Activated CD4-positive, alpha-beta memory T cell treated with anti-CD3 and anti-CD28 coated beads for 36 hours (primary cell): ENCODE results near the gene RPS2. TPM values are rescaled to one million over a fixed set of nuclear protein-coding genes. Genes with fewer than 3 reads are reported as not detected.
"Not testable (repeated sequence)": the region's sequence is repeated elsewhere in the genome, so short reads cannot be mapped to it uniquely, and the experiment has no call there.

ENCODE experiments used
- CTCF ChIA-PET: fragments of 350-600 bp; sonication (Branson Sonifier 250); formaldehyde crosslinking; loops from one replicate; lab custom pipeline; 2021; ENCODE audit warnings: antibody characterized with exemption, inconsistent platforms; lab: Charles Lee
- POLR2A ChIA-PET: fragments of 350-600 bp; sonication (Branson Sonifier 250); formaldehyde crosslinking; loops from one replicate; lab custom pipeline; 2021; ENCODE audit warnings: antibody characterized with exemption; lab: Charles Lee
- DNase-seq: peaks from one replicate; pipeline ENCODE4 v3.0.0-alpha.2; 2020
- H3K27ac Mint-ChIP-seq: one replicate; pipeline ENCODE4 v1.8.0; 2021; ENCODE audit warnings: mixed read lengths
- H3K27me3 Mint-ChIP-seq: one replicate; pipeline ENCODE4 v1.8.0; 2021; ENCODE audit warnings: mixed read lengths
- H3K36me3 Mint-ChIP-seq: one replicate; pipeline ENCODE4 v1.8.0; 2021; ENCODE audit warnings: mixed read lengths
- H3K4me1 Mint-ChIP-seq: one replicate; pipeline ENCODE4 v1.8.0; 2021; ENCODE audit warnings: low read depth, mixed read lengths
- H3K4me3 Mint-ChIP-seq: one replicate; pipeline ENCODE4 v1.8.0; 2021; ENCODE audit warnings: mild to moderate bottlenecking, mixed read lengths
- H3K9me3 Mint-ChIP-seq: one replicate; pipeline ENCODE4 v1.8.0; 2021; ENCODE audit warnings: mixed read lengths
- intact Hi-C: fragments of 100-400 bp; cut with micrococcal nuclease; formaldehyde crosslinking; loops from one replicate; pipeline ENCODE4 v1.15.1; 2023
- total RNA-seq, 2 experiments: library from RNA; stranded (reverse); gene quantifications; one replicate each; pipeline ENCODE4 v1.2.3, GENCODE V29; 2021

The RPS2 gene
- 1,000 to 10,000 TPM; 5,123 to 5,136 TPM for total RNA-seq

GRCh38 chr16:1964506-1965395, at the start of gene RPS2:
TSS of gene RPS2 (minus strand) at chr16:1964826. CDS start at chr16:1964625, 201 bp downstream.
- intact Hi-C loops = loop anchor here (1.0 to 5.0 kb wide), 4 partner anchors 21 to 352 kb away; partner anchors contain the start of genes CRAMP1, IFT140 and MSRB1
- Mint-ChIP-seq H3K27ac (peak within 1 kb of the TSS; percentile 96), H3K4me3 (peak within 1 kb of the TSS; percentile 92), H3K9me3 (no peaks in the 10 kb centered on the region), H3K27me3 (no peaks in the 10 kb centered on the region), H3K4me1 (peaks cover 41% of the 10 kb centered on the region), H3K36me3 (peaks cover 47% of the 10 kb centered on the region)
- ChIA-PET CTCF (interaction anchor here (0.6 to 1.0 kb wide), 6 partner anchors 19 to 557 kb away, joined by 3 to 4 read pairs (median 3); partner anchors contain the start of genes GFER, MSRB1, NUBP2 and SPSB3), POLR2A (interaction anchor here (0.6 to 3.3 kb wide), 27 partner anchors 9 to 555 kb away, joined by 3 to 25 read pairs (median 4); partner anchors contain the start of genes AMDHD2, EME2, FAHD1 and GFER)
- DNase-seq = peak; percentile 99

GRCh38 chr16:2013527-2013926, 48.9 kb upstream of the RPS2 start:
- intact Hi-C loops = loop anchor here (5.0 kb wide), 1 partner anchor 51 kb away; the partner anchor contains the start of gene RPS2
- no peaks in the 10 kb centered on the region for H3K9me3 Mint-ChIP-seq
- ChIA-PET CTCF (interaction anchor here (1.0 to 2.3 kb wide), 3 partner anchors 9 to 127 kb away, joined by 3 to 11 read pairs (median 4); no protein-coding TSS in a partner anchor), POLR2A (no interaction called here)
- peaks cover 6% of the 10 kb centered on the region for H3K36me3 Mint-ChIP-seq
- no peak overlapping the region for H3K27ac Mint-ChIP-seq
- H3K4me1 Mint-ChIP-seq = peaks cover 7% of the 10 kb centered on the region
- no peak for DNase-seq
- H3K27me3 Mint-ChIP-seq = peaks cover 2% of the 10 kb centered on the region
- no peak overlapping the region for H3K4me3 Mint-ChIP-seq

GRCh38 chr16:2011726-2012125, 47.1 kb upstream of the RPS2 start:
- Mint-ChIP-seq H3K36me3 (peaks cover 12% of the 10 kb centered on the region), H3K4me1 (peaks cover 23% of the 10 kb centered on the region)
- intact Hi-C loops = loop anchor here (5.0 kb wide), 1 partner anchor 49 kb away; the partner anchor contains the start of gene RPS2
- not testable (repeated sequence) for H3K9me3 Mint-ChIP-seq, H3K27ac Mint-ChIP-seq, H3K27me3 Mint-ChIP-seq, DNase-seq, H3K4me3 Mint-ChIP-seq
- ChIA-PET POLR2A (interaction anchor here (0.7 to 0.9 kb wide), 2 partner anchors 9 to 151 kb away, joined by 3 to 5 read pairs; no protein-coding TSS in a partner anchor), CTCF (interaction anchor here (2.3 kb wide), 1 partner anchor 8 kb away, joined by 11 read pairs; no protein-coding TSS in a partner anchor)

- ChIA-PET POLR2A (no interaction called here), CTCF (interaction anchor here (3.4 kb wide), 1 partner anchor 130 kb away, joined by 14 read pairs; no protein-coding TSS in a partner anchor)
- Mint-ChIP-seq H3K27ac (peak within 1 kb of the TSS; percentile 83), H3K36me3 (peaks cover 15% of the 10 kb centered on the region), H3K27me3 (no peaks in the 10 kb centered on the region), H3K9me3 (no peaks in the 10 kb centered on the region), H3K4me3 (peak within 1 kb of the TSS; percentile 84), H3K4me1 (peaks cover 35% of the 10 kb centered on the region)
- DNase-seq = peak; percentile 82
- intact Hi-C loops = loop anchor here (2.0 to 5.0 kb wide), 2 partner anchors 17 to 48 kb away; partner anchors contain the start of gene RPS2
These were observed 45.3 kb upstream of the RPS2 start, which contains the start of gene ZNF598 for GRCh38 chr16:2009791-2010510. TSS of gene ZNF598 (minus strand) at chr16:2009821.

GRCh38 chr16:2009164-2009711, 44.6 kb upstream of the RPS2 start:
- Mint-ChIP-seq H3K27me3 (no peaks in the 10 kb centered on the region), H3K9me3 (no peaks in the 10 kb centered on the region), H3K27ac (peak overlapping the region; percentile 77), H3K4me3 (peak overlapping the region; percentile 83), H3K4me1 (peaks cover 41% of the 10 kb centered on the region), H3K36me3 (peaks cover 15% of the 10 kb centered on the region)
- DNase-seq = no peak
- CTCF ChIA-PET = interaction anchor here (1.4 to 3.4 kb wide), 3 partner anchors 13 to 131 kb away, joined by 3 to 14 read pairs (median 4); partner anchors contain the start of gene GFER
- POLR2A ChIA-PET = interaction anchor here (1.5 to 1.6 kb wide), 2 partner anchors 18 to 146 kb away, joined by 4 to 7 read pairs; partner anchors contain the start of gene TRAF7
- intact Hi-C loops = loop anchor here (2.0 kb wide), 1 partner anchor 16 kb away; no protein-coding TSS in a partner anchor

- Mint-ChIP-seq H3K4me3 (peak overlapping the region; percentile 83), H3K36me3 (peaks cover 15% of the 10 kb centered on the region), H3K27ac (peak overlapping the region; percentile 77), H3K9me3 (no peaks in the 10 kb centered on the region), H3K27me3 (no peaks in the 10 kb centered on the region), H3K4me1 (peaks cover 41% of the 10 kb centered on the region)
- ChIA-PET CTCF (interaction anchor here (0.8 to 3.4 kb wide), 4 partner anchors 14 to 147 kb away, joined by 3 to 14 read pairs (median 4); partner anchors contain the start of genes GFER and TRAF7), POLR2A (interaction anchor here (0.6 to 1.6 kb wide), 3 partner anchors 18 to 146 kb away, joined by 3 to 7 read pairs (median 4); partner anchors contain the start of genes RPS2 and TRAF7)
- DNase-seq = peak; percentile 66
- intact Hi-C loops = loop anchor here (2.0 kb wide), 1 partner anchor 16 kb away; no protein-coding TSS in a partner anchor
These were observed 44.1 kb upstream of the RPS2 start for GRCh38 chr16:2008631-2009163.

GRCh38 chr16:2008009-2008526, 43.4 kb upstream of the RPS2 start:
- no peaks in the 10 kb centered on the region for H3K9me3 Mint-ChIP-seq
- peak overlapping the region; percentile 77 for H3K27ac Mint-ChIP-seq
- H3K4me1 Mint-ChIP-seq = peaks cover 41% of the 10 kb centered on the region
- H3K27me3 Mint-ChIP-seq = no peaks in the 10 kb centered on the region
- peak overlapping the region; percentile 83 for H3K4me3 Mint-ChIP-seq
- ChIA-PET POLR2A (interaction anchor here (0.6 to 1.6 kb wide), 3 partner anchors 17 to 147 kb away, joined by 3 to 7 read pairs (median 4); partner anchors contain the start of genes RPS2 and TRAF7), CTCF (interaction anchor here (0.8 to 3.4 kb wide), 4 partner anchors 15 to 147 kb away, joined by 3 to 14 read pairs (median 4); partner anchors contain the start of genes GFER and TRAF7)
- peak; percentile 48 for DNase-seq
- intact Hi-C loops = loop anchor here (2.0 kb wide), 1 partner anchor 15 kb away; no protein-coding TSS in a partner anchor
- H3K36me3 Mint-ChIP-seq = peaks cover 15% of the 10 kb centered on the region

GRCh38 chr16:2007081-2007836, 42.6 kb upstream of the RPS2 start:
- H3K36me3 Mint-ChIP-seq = peaks cover 18% of the 10 kb centered on the region
- H3K27ac Mint-ChIP-seq = peak overlapping the region; percentile 61
- H3K27me3 Mint-ChIP-seq = no peaks in the 10 kb centered on the region
- H3K9me3 Mint-ChIP-seq = no peaks in the 10 kb centered on the region
- ChIA-PET POLR2A (no interaction called here), CTCF (interaction anchor here (1.4 to 3.4 kb wide), 2 partner anchors 23 to 133 kb away, joined by 3 to 14 read pairs; partner anchors contain the start of gene GFER)
- peaks cover 41% of the 10 kb centered on the region for H3K4me1 Mint-ChIP-seq
- DNase-seq = no peak
- peak overlapping the region; percentile 83 for H3K4me3 Mint-ChIP-seq
- intact Hi-C loops = no loop called here

- H3K4me1 Mint-ChIP-seq = peaks cover 41% of the 10 kb centered on the region
- H3K27ac Mint-ChIP-seq = no peak overlapping the region
- no peak overlapping the region for H3K4me3 Mint-ChIP-seq
- H3K9me3 Mint-ChIP-seq = no peaks in the 10 kb centered on the region
- CTCF ChIA-PET = interaction anchor here (1.1 kb wide), 1 partner anchor 145 kb away, joined by 3 read pairs; no protein-coding TSS in a partner anchor
- DNase-seq = no peak
- intact Hi-C loops = no loop called here
- peaks cover 24% of the 10 kb centered on the region for H3K36me3 Mint-ChIP-seq
- H3K27me3 Mint-ChIP-seq = no peaks in the 10 kb centered on the region
- POLR2A ChIA-PET = interaction anchor here (1.0 kb wide), 1 partner anchor 21 kb away, joined by 5 read pairs; no protein-coding TSS in a partner anchor
These were observed 41.7 kb upstream of the RPS2 start for GRCh38 chr16:2006317-2006716.
